22Rv1 (cell line): ENCODE results near the gene STK39.

Experiments
- H3K27ac ChIP-seq: fragments of 450-650 bp; 2 replicates; pipeline ENCODE4 v1.5.1; 2017
- CTCF ChIP-seq: fragments of 450-650 bp; IDR thresholded peaks from 2 replicates; pipeline ENCODE4 v1.5.1; 2017; ENCODE audit warnings: mild to moderate bottlenecking
- ZFX ChIP-seq: fragments of 450-650 bp; IDR thresholded peaks from 2 replicates; pipeline ENCODE4 v1.6.1; 2017; ENCODE audit warnings: antibody characterized with exemption, borderline replicate concordance

Gene STK39

GRCh38 chr2:167939514-167940345 lies 307.7 kb downstream of the STK39 start:
- TF ChIP-seq ZFX (no peak), CTCF (no peak)
- H3K27ac ChIP-seq = no peak overlapping the region

GRCh38 chr2:167937403-167937802 lies 310.0 kb downstream of the STK39 start:
- TF ChIP-seq ZFX (no peak), CTCF (no peak)
- no peak overlapping the region for H3K27ac ChIP-seq

DNA sequence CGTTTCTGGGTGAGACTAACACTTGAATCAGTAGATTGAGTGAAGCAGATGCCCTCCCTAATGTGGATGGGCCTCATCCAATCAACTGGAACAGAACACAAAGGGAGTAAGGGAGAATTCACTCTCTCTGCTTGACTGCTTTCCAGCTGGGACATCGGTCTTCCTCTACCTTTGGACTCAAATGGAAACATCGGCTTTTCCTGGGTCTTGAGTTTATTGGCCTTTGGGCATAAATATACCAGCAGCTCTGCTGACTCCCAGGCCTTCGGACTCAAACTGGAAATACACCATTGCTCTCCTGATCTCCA lies 311.6 kb downstream of the STK39 start:
- no peak for TF ChIP-seq ZFX
- no peak for TF ChIP-seq CTCF
- no peak overlapping the region for H3K27ac ChIP-seq

GRCh38 chr2:167933097-167933814 lies 314.1 kb downstream of the STK39 start:
- no peak overlapping the region for H3K27ac ChIP-seq
- TF ChIP-seq ZFX (no peak), CTCF (no peak)

GRCh38 chr2:167932123-167932693 lies 315.2 kb downstream of the STK39 start:
- H3K27ac ChIP-seq = no peak overlapping the region
- no peak for TF ChIP-seq CTCF
- TF ChIP-seq ZFX = no peak

DNA sequence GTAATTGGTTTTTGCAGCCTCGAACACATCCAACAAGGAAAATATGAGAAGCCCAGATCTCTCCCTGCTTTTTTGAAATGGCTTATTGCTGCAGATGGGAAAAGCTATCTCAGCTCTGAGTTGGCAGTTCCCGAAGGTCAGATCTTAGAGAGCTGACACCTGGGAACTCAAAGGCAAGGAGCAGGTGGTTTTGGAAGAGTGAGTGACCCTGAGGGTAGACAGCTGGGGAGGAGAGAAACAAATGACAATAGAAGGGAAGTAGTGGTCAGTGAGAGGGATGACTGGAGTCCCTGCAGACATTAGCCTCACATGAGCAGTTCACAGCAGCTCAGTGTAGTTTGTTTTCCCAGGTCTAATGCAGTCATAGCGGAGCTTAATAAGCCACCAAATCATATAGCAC lies 317.9 kb downstream of the STK39 start:
- TF ChIP-seq ZFX (no peak), CTCF (no peak)
- H3K27ac ChIP-seq = no peak overlapping the region

DNA sequence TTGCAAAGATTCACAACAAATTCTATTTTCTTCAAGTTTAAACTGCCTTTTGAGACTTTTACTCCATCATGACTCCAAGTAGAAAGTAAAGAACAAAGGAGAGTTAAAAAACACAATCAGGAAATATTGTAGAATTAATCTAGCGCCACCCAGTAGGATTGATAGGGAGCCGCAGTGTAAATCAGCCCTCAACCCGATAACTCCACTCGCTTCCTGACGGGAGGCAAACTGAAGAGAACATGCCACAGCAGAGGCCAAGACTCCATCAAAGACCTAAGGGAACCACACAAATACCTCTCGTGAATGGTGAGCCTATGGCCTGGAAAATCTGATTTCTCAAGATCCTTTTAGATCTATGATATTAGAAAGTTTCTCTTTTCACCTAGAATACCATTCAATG lies 319.0 kb downstream of the STK39 start:
- H3K27ac ChIP-seq = no peak overlapping the region
- TF ChIP-seq ZFX = no peak
